SH-SY5Y (cell line): ENCODE results near the gene SLC25A47.

Experiments
- GATA2 ChIP-seq: IDR thresholded peaks from 2 replicates; pipeline ENCODE4 v1.6.1; 2011; ENCODE audit warnings: mild to moderate bottlenecking, low read depth, low read length
- GATA3 ChIP-seq: IDR thresholded peaks from 2 replicates; pipeline ENCODE4 v1.6.1; 2011; ENCODE audit warnings: low read depth, mild to moderate bottlenecking, low read length, moderate library complexity

- TF ChIP-seq GATA2 (no peak), GATA3 (no peak)
These were observed 36.7 kb downstream of the SLC25A47 start for GRCh38 chr14:100359881-100360280.
